Measurements from ENCODE around the gene S100A3.

DNA sequence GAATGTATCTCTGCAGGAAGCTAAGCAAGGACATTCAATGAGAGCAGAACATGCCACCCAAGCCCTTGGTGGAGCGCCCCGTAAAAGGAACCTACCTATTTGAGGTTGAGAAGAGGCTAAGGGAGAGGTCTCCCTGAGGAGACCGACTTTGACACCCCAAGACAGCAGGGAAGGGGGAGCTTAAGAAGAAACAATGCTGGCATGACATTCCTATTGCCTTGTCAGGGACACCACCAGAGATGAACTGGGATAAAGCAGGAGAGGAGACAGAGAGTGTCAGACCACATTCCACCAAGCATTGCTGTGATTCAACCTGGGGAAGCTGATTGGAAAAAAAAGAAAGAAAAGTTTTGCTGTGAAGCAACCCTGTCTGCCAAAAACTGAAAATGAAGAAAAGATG lies 29.9 kb upstream of the S100A3 start:
- TF ChIP-seq CTCF (IDR thresholded peaks at IDR 0.05 in 4 of 5, conservative IDR thresholded peaks at IDR 0.05 in 1 of 5) (no peak), POLR2A (IDR thresholded peaks at IDR 0.05) (no peak)
